ENCODE measurements around the gene SERF1A.
"Not testable (repeated sequence)": the region's sequence is repeated elsewhere in the genome, so short reads cannot be mapped to it uniquely, and the experiment has no call there.

SERF1A gene

DNA sequence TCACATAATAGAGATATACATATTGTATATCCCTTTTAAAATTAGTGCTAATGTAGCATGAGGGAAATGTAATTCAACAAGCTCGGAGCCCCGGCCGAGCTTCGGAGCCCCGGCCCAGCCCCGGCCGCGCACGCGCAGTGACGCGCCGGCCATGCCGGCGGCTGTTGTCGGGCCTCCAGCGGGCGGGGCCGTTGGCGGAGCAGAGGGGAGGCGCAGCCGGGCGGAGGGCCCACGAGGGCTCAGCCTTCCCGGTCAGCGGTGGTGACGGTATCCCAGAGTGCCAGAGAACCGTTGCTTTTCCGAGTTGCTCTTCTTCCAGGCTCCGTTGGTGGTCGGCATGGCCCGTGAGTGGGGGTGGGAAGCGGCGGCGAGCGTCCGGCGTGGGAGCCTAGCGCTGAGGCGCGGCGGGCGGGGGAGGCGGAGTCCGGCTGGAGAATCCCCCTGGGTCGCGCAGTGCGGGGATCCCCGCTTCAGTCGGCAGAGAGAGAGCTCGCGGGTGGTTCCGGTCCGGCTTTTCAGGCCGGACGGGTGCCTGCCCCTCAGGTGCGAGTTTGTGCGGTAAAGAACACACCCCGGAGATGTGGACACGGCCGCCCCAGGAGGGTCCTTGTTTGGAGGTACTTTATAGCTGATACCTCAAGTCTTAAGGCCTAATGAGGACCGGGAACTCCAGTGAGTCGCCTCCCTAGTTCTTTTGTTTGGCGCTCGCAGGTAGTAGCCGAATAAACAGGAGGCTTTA lies at the start of gene SERF1A:
Gene SERF1A (plus strand): TSS at position 137 of the 739 bp plus-strand sequence. CDS start 201 bp downstream, at position 338.
- POLR2A ChIA-PET; H3K27ac ChIP-seq (ENCODE audit: extremely low read depth, low read depth, low read length); CTCF ChIA-PET; H3K4me3 ChIP-seq (ENCODE audit: low read depth, low read length); H3K9me3 ChIP-seq (ENCODE audit: control insufficient read depth, insufficient read depth, low read depth, low read length); H3K4me1 ChIP-seq (ENCODE audit: control insufficient read depth, insufficient read depth, low read length); H3K36me3 ChIP-seq (ENCODE audit: control insufficient read depth in 2 of 2, insufficient read depth in 1 of 2, low read length in 2 of 2): not testable (repeated sequence)

DNA sequence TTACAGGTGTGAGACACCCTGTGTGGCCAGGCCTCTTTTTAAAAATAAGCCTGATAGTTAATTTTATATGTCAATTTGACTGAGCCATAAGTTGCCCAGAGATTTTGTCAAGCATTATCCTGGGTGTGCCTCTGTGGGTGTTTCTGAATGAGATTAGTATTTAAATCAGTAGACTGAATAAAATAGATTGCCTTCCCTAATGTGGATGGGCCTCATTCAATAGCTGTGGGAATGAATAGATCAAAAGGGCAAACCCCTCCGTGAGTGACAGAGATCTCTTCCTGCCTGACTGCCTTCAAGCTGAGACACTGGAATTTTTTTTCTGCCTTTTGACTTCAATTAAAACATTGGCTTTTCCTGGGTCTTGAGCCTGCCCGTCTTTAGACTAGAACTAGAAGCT lies 33.7 kb upstream of the SERF1A start:
- H3K4me3 ChIP-seq (ENCODE audit: low read depth, low read length); H3K36me3 ChIP-seq (ENCODE audit: control insufficient read depth in 2 of 2, insufficient read depth in 1 of 2, low read length in 2 of 2); H3K9me3 ChIP-seq (ENCODE audit: control insufficient read depth, insufficient read depth, low read depth, low read length); CTCF ChIA-PET; H3K4me1 ChIP-seq (ENCODE audit: control insufficient read depth, insufficient read depth, low read length); H3K27ac ChIP-seq (ENCODE audit: extremely low read depth, low read depth, low read length); POLR2A ChIA-PET: not testable (repeated sequence)

DNA sequence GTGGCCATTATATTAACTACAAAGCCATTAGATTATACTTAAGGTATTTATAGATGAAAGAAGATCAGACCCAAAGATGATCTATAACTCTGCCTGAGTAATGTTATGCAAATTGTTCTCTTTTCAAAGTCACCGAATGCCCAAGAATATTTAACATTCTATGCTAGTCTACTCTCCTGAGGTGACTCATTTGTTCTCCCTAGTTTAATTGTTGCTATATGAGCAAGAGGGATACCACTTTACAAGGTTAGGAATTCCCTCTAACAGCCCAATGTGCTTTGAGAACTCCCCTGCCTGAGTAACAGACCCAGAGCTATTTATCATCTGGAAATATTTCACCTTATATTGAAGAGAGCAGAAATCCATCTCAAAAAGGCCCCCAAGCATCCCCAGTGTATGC lies 29.8 kb upstream of the SERF1A start:
- H3K4me3 ChIP-seq (ENCODE audit: low read depth, low read length); H3K9me3 ChIP-seq (ENCODE audit: control insufficient read depth, insufficient read depth, low read depth, low read length); POLR2A ChIA-PET; H3K4me1 ChIP-seq (ENCODE audit: control insufficient read depth, insufficient read depth, low read length); H3K27ac ChIP-seq (ENCODE audit: extremely low read depth, low read depth, low read length); H3K36me3 ChIP-seq (ENCODE audit: control insufficient read depth in 2 of 2, insufficient read depth in 1 of 2, low read length in 2 of 2); CTCF ChIA-PET: not testable (repeated sequence)

DNA sequence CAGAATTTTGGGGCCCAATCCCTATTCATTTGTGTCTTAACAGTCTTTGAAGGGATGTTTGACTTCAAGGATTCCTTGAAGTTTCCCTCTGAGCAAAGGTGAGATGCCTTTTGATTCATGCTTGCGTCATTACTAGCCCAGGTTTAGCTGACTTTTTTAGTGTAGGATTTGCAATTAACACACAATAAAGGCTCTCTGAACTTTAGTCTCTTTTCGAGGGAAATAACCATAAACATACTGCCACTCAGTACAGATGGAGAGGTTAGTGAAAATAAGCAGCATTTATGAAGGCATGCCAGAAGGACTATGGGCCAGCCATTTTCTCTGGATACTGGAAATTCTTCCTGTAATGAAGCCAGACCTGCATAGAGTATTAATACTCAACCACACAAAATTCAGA lies 4.4 kb upstream of the SERF1A start:
- POLR2A ChIA-PET; H3K36me3 ChIP-seq (ENCODE audit: control insufficient read depth in 2 of 2, insufficient read depth in 1 of 2, low read length in 2 of 2); CTCF ChIA-PET; H3K4me3 ChIP-seq (ENCODE audit: low read depth, low read length); H3K4me1 ChIP-seq (ENCODE audit: control insufficient read depth, insufficient read depth, low read length); H3K9me3 ChIP-seq (ENCODE audit: control insufficient read depth, insufficient read depth, low read depth, low read length); H3K27ac ChIP-seq (ENCODE audit: extremely low read depth, low read depth, low read length): not testable (repeated sequence)

DNA sequence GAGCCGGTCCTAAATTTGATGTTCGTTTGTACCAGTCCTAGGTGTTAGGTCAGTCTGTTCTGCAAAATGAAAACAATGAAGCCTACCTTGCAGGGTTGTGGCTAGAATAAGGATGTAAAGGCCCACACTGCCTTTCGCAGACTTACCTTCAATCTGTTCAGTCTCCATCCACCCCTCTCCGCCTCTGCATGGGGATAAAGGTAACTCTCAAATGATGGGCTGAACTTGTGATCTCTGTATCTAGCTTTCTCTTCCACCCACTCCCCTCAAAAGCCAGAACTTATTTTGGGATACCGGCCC lies 753 bp downstream of the SERF1A start:
- H3K4me1 ChIP-seq (ENCODE audit: control insufficient read depth, insufficient read depth, low read length); H3K36me3 ChIP-seq (ENCODE audit: control insufficient read depth in 2 of 2, insufficient read depth in 1 of 2, low read length in 2 of 2); CTCF ChIA-PET; H3K9me3 ChIP-seq (ENCODE audit: control insufficient read depth, insufficient read depth, low read depth, low read length); H3K27ac ChIP-seq (ENCODE audit: extremely low read depth, low read depth, low read length); H3K4me3 ChIP-seq (ENCODE audit: low read depth, low read length); POLR2A ChIA-PET: not testable (repeated sequence)

DNA sequence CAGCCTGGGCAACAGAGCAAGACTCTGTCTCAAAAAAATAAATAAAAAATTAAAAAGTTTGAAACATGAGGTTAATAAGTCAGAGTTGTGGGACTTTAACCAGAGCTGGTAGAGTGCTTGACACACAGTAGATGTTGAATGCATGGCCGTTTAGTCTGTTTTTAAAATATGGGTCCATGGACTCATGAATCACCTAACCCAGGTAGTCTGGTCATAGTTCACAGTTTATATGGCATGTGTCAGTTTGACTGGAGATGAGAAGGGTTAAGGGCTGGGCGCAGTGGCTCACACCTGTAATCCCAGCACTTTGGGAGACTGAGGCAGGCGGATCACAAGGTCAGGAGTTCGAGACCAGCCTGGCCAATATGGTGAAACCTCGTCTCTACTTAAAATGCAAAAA lies 6.2 kb downstream of the SERF1A start:
- H3K4me1 ChIP-seq (ENCODE audit: control insufficient read depth, insufficient read depth, low read length); H3K9me3 ChIP-seq (ENCODE audit: control insufficient read depth, insufficient read depth, low read depth, low read length); POLR2A ChIA-PET; H3K36me3 ChIP-seq (ENCODE audit: control insufficient read depth in 2 of 2, insufficient read depth in 1 of 2, low read length in 2 of 2); H3K27ac ChIP-seq (ENCODE audit: extremely low read depth, low read depth, low read length); CTCF ChIA-PET; H3K4me3 ChIP-seq (ENCODE audit: low read depth, low read length): not testable (repeated sequence)

DNA sequence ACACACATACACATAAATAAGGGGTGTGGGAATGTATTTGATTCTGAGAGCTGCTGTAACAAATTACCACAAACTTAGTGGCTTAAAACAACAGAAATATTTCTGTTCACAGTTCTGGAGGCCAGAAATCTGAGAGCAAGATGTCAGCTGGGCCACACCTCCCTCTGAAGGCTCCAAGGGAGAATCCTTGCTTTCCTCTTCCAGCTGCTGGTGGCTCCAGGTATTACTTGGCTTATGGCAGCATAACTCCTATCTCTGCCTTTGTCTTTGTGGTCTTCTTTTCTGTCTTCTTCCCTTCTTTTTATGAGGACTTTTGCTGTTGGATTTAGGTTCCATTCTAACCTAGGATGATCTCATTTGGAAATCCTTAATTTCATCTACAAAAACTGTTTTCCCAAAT lies 16.4 kb downstream of the SERF1A start:
- CTCF ChIA-PET; H3K9me3 ChIP-seq (ENCODE audit: control insufficient read depth, insufficient read depth, low read depth, low read length); H3K36me3 ChIP-seq (ENCODE audit: control insufficient read depth in 2 of 2, insufficient read depth in 1 of 2, low read length in 2 of 2); H3K4me1 ChIP-seq (ENCODE audit: control insufficient read depth, insufficient read depth, low read length); POLR2A ChIA-PET; H3K4me3 ChIP-seq (ENCODE audit: low read depth, low read length); H3K27ac ChIP-seq (ENCODE audit: extremely low read depth, low read depth, low read length): not testable (repeated sequence)

DNA sequence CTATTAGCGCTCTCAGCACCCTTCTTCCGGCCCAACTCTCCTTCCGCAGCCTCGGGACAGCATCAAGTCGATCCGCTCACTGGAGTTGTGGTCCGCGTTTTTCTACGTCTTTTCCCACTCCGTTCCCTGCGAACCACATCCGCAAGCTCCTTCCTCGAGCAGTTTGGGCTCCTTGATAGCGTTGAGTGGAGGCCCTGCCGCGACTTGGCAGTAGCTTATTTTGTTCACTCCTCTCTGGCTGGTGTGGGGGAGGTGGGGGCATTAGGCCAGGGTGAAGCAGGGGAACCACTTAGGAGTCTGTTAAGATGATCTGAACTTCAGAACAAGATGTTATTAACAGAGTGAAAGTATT lies 24.7 kb downstream of the SERF1A start:
- H3K36me3 ChIP-seq (ENCODE audit: control insufficient read depth in 2 of 2, insufficient read depth in 1 of 2, low read length in 2 of 2); CTCF ChIA-PET; H3K9me3 ChIP-seq (ENCODE audit: control insufficient read depth, insufficient read depth, low read depth, low read length); POLR2A ChIA-PET; H3K4me1 ChIP-seq (ENCODE audit: control insufficient read depth, insufficient read depth, low read length); H3K27ac ChIP-seq (ENCODE audit: extremely low read depth, low read depth, low read length); H3K4me3 ChIP-seq (ENCODE audit: low read depth, low read length): not testable (repeated sequence)

DNA sequence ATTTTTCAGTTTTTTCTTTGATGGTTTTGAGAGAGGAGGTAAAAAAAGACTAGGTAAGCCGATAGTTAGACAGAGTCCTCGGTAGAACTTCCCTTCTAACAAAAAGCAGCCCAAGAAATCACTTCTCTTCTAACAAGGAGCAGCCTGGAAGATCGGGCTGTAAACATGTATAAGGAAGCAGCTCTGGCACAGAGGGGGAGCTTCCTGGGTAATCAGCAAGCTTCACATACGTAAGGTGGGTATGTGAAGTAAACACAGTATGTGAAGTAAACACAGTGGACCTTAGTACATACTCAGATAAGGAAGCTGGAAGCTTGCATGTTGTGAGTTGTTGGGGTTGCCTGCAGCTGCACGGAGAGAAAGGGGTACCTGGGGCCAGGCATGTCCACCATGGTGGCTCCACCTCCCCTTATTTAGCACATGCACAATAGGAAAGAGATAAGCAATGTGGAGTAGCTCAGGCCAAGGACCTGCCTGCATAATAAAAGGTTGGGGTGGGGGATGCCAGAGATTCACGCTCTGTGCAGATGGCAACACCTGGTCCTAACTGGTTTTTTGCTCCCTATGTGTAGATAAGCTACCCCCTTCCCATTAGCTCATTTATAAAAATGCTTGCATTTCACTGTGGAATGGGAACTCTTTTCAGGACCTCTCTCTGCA lies 31.4 kb downstream of the SERF1A start:
- H3K4me1 ChIP-seq (ENCODE audit: control insufficient read depth, insufficient read depth, low read length); CTCF ChIA-PET; H3K27ac ChIP-seq (ENCODE audit: extremely low read depth, low read depth, low read length); H3K9me3 ChIP-seq (ENCODE audit: control insufficient read depth, insufficient read depth, low read depth, low read length); POLR2A ChIA-PET; H3K4me3 ChIP-seq (ENCODE audit: low read depth, low read length); H3K36me3 ChIP-seq (ENCODE audit: control insufficient read depth in 2 of 2, insufficient read depth in 1 of 2, low read length in 2 of 2): not testable (repeated sequence)

DNA sequence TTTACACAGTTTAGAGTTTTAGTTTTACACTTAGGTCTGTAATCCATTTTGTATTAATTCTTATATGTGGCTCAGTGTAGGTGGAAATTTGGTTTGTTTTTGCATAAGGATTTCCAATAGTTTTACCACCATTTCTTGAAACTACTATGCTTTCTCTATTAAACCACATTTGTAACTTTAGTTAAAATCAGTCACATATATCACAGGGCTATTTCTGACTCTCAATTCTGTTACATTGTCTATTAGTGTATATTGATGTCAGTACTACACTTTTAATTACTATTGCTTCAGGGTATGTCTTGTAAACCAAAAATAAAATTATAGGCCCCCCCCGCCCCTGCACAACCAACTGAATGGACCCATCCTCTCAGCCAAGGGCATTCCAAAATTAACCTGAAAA lies 32.1 kb downstream of the SERF1A start:
- H3K4me3 ChIP-seq (ENCODE audit: low read depth, low read length); H3K9me3 ChIP-seq (ENCODE audit: control insufficient read depth, insufficient read depth, low read depth, low read length); POLR2A ChIA-PET; CTCF ChIA-PET; H3K4me1 ChIP-seq (ENCODE audit: control insufficient read depth, insufficient read depth, low read length); H3K27ac ChIP-seq (ENCODE audit: extremely low read depth, low read depth, low read length); H3K36me3 ChIP-seq (ENCODE audit: control insufficient read depth in 2 of 2, insufficient read depth in 1 of 2, low read length in 2 of 2): not testable (repeated sequence)

DNA sequence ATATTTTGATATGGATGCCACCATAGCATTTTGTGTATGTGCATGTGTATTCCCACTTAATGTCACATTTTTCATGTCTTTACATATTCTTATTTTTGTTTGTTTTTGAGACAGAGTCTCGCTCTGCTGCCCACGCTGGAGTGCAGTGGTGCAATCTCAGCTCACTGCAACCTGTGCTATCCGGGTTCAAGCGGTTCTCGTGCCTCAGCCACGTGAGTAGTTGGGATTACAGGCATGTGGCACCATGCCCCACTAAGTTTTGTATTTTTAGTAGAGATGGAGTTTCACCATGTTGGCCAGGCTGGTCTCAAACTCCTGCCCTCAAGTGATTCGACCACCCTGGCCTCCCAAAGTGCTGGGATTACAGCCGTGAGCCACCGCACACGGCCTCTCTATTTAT lies 52.6 kb downstream of the SERF1A start:
- CTCF ChIA-PET; H3K4me1 ChIP-seq (ENCODE audit: control insufficient read depth, insufficient read depth, low read length); H3K9me3 ChIP-seq (ENCODE audit: control insufficient read depth, insufficient read depth, low read depth, low read length); H3K36me3 ChIP-seq (ENCODE audit: control insufficient read depth in 2 of 2, insufficient read depth in 1 of 2, low read length in 2 of 2); H3K27ac ChIP-seq (ENCODE audit: extremely low read depth, low read depth, low read length); H3K4me3 ChIP-seq (ENCODE audit: low read depth, low read length); POLR2A ChIA-PET: not testable (repeated sequence)
